ENCODE results near the gene ASTN2.

The ASTN2 gene

GRCh38 chr9:116430849-116431248 is 984.0 kb downstream of the ASTN2 start:
- no peak for FAIRE-seq

GRCh38 chr9:116425244-116425643 is 989.6 kb downstream of the ASTN2 start:
- no peak for FAIRE-seq

- FAIRE-seq, result no peak
Observed at GRCh38 chr9:116423149-116423548, 991.7 kb downstream of the ASTN2 start.

GRCh38 chr9:116422119-116422979 is 992.5 kb downstream of the ASTN2 start:
- no peak for FAIRE-seq

GRCh38 chr9:116420993-116421538 is 993.8 kb downstream of the ASTN2 start:
- FAIRE-seq, result no peak

GRCh38 chr9:116419181-116419580 is 995.7 kb downstream of the ASTN2 start:
- no peak for FAIRE-seq

GRCh38 chr9:116417464-116417863 is 997.4 kb downstream of the ASTN2 start:
- FAIRE-seq, result no peak

- no peak for FAIRE-seq
Observed at GRCh38 chr9:116416421-116416820, 998.4 kb downstream of the ASTN2 start.

GRCh38 chr9:116414374-116414773 is 1000.5 kb downstream of the ASTN2 start:
- no peak for FAIRE-seq

- no peak for FAIRE-seq
Observed at GRCh38 chr9:116411506-116411905, 1003.4 kb downstream of the ASTN2 start.

- FAIRE-seq, result no peak
Observed at GRCh38 chr9:116409638-116410037, 1005.2 kb downstream of the ASTN2 start.

- no peak for FAIRE-seq
Observed at GRCh38 chr9:116409129-116409528, 1005.7 kb downstream of the ASTN2 start.

GRCh38 chr9:116406469-116406868 is 1008.4 kb downstream of the ASTN2 start:
- no peak for FAIRE-seq

GRCh38 chr9:116405321-116405720 is 1009.5 kb downstream of the ASTN2 start:
- FAIRE-seq, result no peak

- no peak for FAIRE-seq
Observed at GRCh38 chr9:116404228-116404627, 1010.6 kb downstream of the ASTN2 start.

- FAIRE-seq, result no peak
Observed at GRCh38 chr9:116403171-116403570, 1011.7 kb downstream of the ASTN2 start.

- no peak for FAIRE-seq
Observed at GRCh38 chr9:116395699-116396037, 1019.2 kb downstream of the ASTN2 start.

- no peak for FAIRE-seq
Observed at GRCh38 chr9:116394894-116395698, 1019.8 kb downstream of the ASTN2 start.

- FAIRE-seq, result no peak
Observed at GRCh38 chr9:116394070-116394469, 1020.8 kb downstream of the ASTN2 start.

- FAIRE-seq, result no peak
Observed at GRCh38 chr9:116393198-116393597, 1021.7 kb downstream of the ASTN2 start.

GRCh38 chr9:116391306-116391900 is 1023.5 kb downstream of the ASTN2 start:
- FAIRE-seq, result no peak

GRCh38 chr9:116390303-116391228 is 1024.3 kb downstream of the ASTN2 start:
- FAIRE-seq, result no peak
